Heart left ventricle (tissue), 16 donors: ENCODE results near the gene OCIAD1. TPM values are rescaled to one million over a fixed set of nuclear protein-coding genes. Genes with fewer than 3 reads are reported as not detected.
"Not testable (repeated sequence)": the region's sequence is repeated elsewhere in the genome, so short reads cannot be mapped to it uniquely, and the experiment has no call there.

ENCODE experiments used
- ATAC-seq, 4 donors: fragments of 200-7000 bp; cut with Tn5 transposase; one replicate each; pipeline ENCODE4 v1.9.1; 2020 to 2022; ENCODE audit warnings: moderate library complexity in 4 of 4, mild to moderate bottlenecking in 3 of 4, moderate number of reproducible peaks in 1 of 4
- DNase-seq, 5 donors: peaks; one replicate each; pipeline ENCODE4 v3.0.0-alpha.2; 2020
- H3K27ac ChIP-seq, 12 donors: fragments of 200-600 bp; sonication (generic) in 4 of 12; one replicate each; pipeline versions ENCODE4 v1.5.0 to v1.8.0; 2016 to 2022; ENCODE audit warnings: mild to moderate bottlenecking in 2 of 12
- H3K27me3 ChIP-seq, 9 donors: fragments of 200-600 bp; sonication (generic) in 2 of 9; one replicate each; pipeline versions ENCODE4 v1.5.1 to v1.8.0; 2016 to 2022; ENCODE audit warnings: mild to moderate bottlenecking in 3 of 9
- H3K36me3 ChIP-seq, 9 donors: fragments of 200-600 bp; sonication (generic) in 2 of 9; one replicate each; pipeline versions ENCODE4 v1.5.0 to v1.8.0; 2018 to 2022; ENCODE audit warnings: mild to moderate bottlenecking in 2 of 9
- H3K4me1 ChIP-seq, 12 donors: fragments of 200-600 bp; sonication (generic) in 4 of 12; one replicate each; pipeline versions ENCODE4 v1.5.0 to v1.8.0; 2016 to 2022; ENCODE audit warnings: mild to moderate bottlenecking in 3 of 12
- H3K4me3 ChIP-seq, 12 donors: fragments of 200-600 bp; sonication (generic) in 4 of 12; one replicate each; pipeline versions ENCODE4 v1.5.0 to v1.8.0; 2017 to 2022; ENCODE audit warnings: mild to moderate bottlenecking in 9 of 12, moderate library complexity in 4 of 12
- H3K9me3 ChIP-seq, 12 donors: fragments of 200-600 bp; sonication (generic) in 4 of 12; one replicate each; pipeline versions ENCODE4 v1.5.0 to v1.8.0; 2016 to 2022; ENCODE audit warnings: mild to moderate bottlenecking in 1 of 12
- POLR2A ChIP-seq, 2 donors: fragments of 450-650 bp; IDR thresholded peaks; one replicate each; pipeline ENCODE4 v1.6.1; 2017; ENCODE audit warnings: antibody characterized with exemption in 2 of 2, mild to moderate bottlenecking in 2 of 2, moderate library complexity in 2 of 2
- WGBS, 4 donors: extraction: QIAGEN DNeasy Blood & Tissue Kit in 2 of 4; methylation state at CpG; one replicate each; pipeline versions ENCODE4 v1.1.5 to v1.1.7; 2013 to 2018; 5-methylcytosine and 5-hydroxymethylcytosine counted together
- intact Hi-C, 10 donors: fragments of 100-400 bp; cut with DNase I; formaldehyde crosslinking; loops; one replicate each; pipeline versions ENCODE4 v1.11.1 to v1.14.2; 2022
- polyA plus RNA-seq, 2 donors: library from polyadenylated mRNA; stranded (reverse); fragments of 200-250 nt; gene quantifications; one replicate each; pipeline ENCODE4 v1.2.3, GENCODE V29; 2013
- total RNA-seq, 9 donors: library from RNA; depleted of rRNA in 2 of 9; stranded (reverse); fragments of >200 nt in 2 of 9; fragmentation: NEBNext Ultra II Directional in 3 of 9; extraction: Animal tissue kit (Norgen Biotek cat#: 25700) in 3 of 9; gene quantifications; one replicate each; pipeline versions ENCODE4 v1.1.0 to v1.2.4, GENCODE V29; 2016 to 2023
- TF ChIP-seq, protein P1 (sequence below), 12 donors: fragments of 200-600 bp; sonication (generic) in 4 of 12; IDR thresholded peaks; one replicate each; pipeline versions ENCODE4 v1.5.0 to v1.8.0; 2018 to 2022; ENCODE audit warnings: antibody characterized with exemption in 12 of 12, mild to moderate bottlenecking in 5 of 12
- donor health status: ischemic (EF 13 %, LVEDD 7.1; RV severe dilation, severe dysfunction).
- donor health status: healthy with polysubstance abuse.
- donor health status: DM: no; HTN: yes; CAD: no.
- donor health status: DM: no; HTN: no; CAD: no.
- donor health status: ischemic (EF 25% LVEDD 6.9; RV normal size, moderate dysfunction).
- donor health status: ischemic (EF 25% LVEDD 5.7; RV mildly dilated, moderate dysfunction).
- donor health status: healthy.
- donor health status: DM: yes; HTN: yes; CAD: no.
- donor health status: ischemic (EF 35%, LVEDD 5.7; RV mildly dilated, moderate dysfunction).
- donor health status: nonischemic (EF 11% LVEDD 7.7; RV severe dilation, severe dysfunction).
- donor health status: DM: yes; HTN: yes; CAD: no.
- donor health status: PGD.
- donor health status: ischemic (EF 29% LVEDD 5.4; RV normal size, mild dysfunction).
- donor health status: nonischemic (EF 23%, LVEDD 6.1; RV moderate dilation, normal function).

Gene OCIAD1
- total and polyA plus RNA-seq, 11 donors: 102 to 175 (median 133) TPM

DNA sequence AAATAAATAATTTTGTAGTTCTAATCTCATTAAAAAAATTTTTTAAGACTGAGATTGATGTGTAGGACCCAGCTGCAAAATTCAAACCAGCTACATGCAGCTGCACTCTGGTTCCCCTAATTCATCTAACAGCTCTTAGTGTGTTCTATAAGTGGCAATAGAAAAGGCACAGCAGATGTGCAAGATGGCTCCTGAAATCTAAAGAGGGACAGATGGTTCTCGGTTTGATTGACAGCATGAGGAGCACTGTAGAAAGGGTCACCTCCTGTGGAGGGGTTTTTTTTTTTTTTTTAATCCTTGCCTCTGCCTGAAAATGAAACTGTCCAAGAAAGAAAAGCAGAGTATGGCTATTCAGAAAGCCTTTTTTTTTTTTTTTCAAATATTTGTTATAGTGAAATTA lies 16.9 kb upstream of the OCIAD1 start:
- 69 to 79% (median 71%) methylated on average over 1 of the region's 1 CpG for WGBS, 4 donors
- DNase-seq (no peak), ATAC-seq (no peak)
- intact Hi-C loops: no loop called here
- Histone ChIP-seq H3K9me3 (no peaks in the 10 kb centered on the region), H3K36me3 (no peaks in the 10 kb centered on the region), H3K4me1 (no peaks in the 10 kb centered on the region), H3K27ac (no peak overlapping the region), H3K4me3 (no peak overlapping the region), H3K27me3 (peaks cover 0 to 10% (median 0%) of the 10 kb centered on the region in 9 donors)
- TF ChIP-seq POLR2A (IDR thresholded peaks at IDR 0.05): no peak
- TF ChIP-seq, protein P1, sequence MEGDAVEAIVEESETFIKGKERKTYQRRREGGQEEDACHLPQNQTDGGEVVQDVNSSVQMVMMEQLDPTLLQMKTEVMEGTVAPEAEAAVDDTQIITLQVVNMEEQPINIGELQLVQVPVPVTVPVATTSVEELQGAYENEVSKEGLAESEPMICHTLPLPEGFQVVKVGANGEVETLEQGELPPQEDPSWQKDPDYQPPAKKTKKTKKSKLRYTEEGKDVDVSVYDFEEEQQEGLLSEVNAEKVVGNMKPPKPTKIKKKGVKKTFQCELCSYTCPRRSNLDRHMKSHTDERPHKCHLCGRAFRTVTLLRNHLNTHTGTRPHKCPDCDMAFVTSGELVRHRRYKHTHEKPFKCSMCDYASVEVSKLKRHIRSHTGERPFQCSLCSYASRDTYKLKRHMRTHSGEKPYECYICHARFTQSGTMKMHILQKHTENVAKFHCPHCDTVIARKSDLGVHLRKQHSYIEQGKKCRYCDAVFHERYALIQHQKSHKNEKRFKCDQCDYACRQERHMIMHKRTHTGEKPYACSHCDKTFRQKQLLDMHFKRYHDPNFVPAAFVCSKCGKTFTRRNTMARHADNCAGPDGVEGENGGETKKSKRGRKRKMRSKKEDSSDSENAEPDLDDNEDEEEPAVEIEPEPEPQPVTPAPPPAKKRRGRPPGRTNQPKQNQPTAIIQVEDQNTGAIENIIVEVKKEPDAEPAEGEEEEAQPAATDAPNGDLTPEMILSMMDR (IDR thresholded peaks at IDR 0.05): no peak

GRCh38 chr4:48815483-48815882 lies 15.4 kb upstream of the OCIAD1 start:
- Histone ChIP-seq H3K4me1 (no peaks in the 10 kb centered on the region), H3K27me3 (peaks cover 0 to 10% (median 0%) of the 10 kb centered on the region in 9 donors), H3K36me3 (no peaks in the 10 kb centered on the region), H3K9me3 (peaks cover 0 to 2% (median 0%) of the 10 kb centered on the region in 12 donors), H3K4me3 (no peak overlapping the region), H3K27ac (no peak overlapping the region)
- TF ChIP-seq, protein P1 (IDR thresholded peaks at IDR 0.05): no peak
- no peak for TF ChIP-seq POLR2A (IDR thresholded peaks at IDR 0.05)
- DNase-seq: no peak
- no peak for ATAC-seq
- WGBS, 4 donors: 42 to 54% (median 49%) methylated on average over 2 of the region's 2 CpGs
- intact Hi-C loops: no loop called here

DNA sequence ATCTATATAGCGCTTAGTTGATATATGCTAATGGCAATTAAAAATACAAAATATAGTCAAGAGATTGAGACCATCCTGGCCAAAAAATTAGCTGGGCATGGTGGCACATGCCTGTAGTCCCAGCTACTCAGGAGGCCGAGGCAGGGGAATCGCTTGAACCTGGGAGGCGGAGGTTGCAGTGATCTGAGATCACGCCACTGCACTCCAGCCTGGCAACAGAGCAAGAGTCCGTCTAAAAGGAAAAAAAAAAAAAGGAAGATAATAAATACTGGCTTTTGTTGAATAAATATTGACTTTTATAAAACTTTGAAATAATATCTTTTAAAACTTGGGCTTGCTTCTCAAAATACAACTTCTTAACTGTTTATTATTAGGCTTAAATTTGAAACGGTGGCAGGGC lies 14.6 kb upstream of the OCIAD1 start:
- H3K4me1 ChIP-seq, H3K9me3 ChIP-seq, H3K27ac ChIP-seq, intact Hi-C loops, H3K36me3 ChIP-seq, H3K27me3 ChIP-seq, DNase-seq, ATAC-seq, H3K4me3 ChIP-seq: not testable (repeated sequence)
- WGBS, 4 donors: 91 to 95% (median 93%) methylated on average over 7 of the region's 7 CpGs

DNA sequence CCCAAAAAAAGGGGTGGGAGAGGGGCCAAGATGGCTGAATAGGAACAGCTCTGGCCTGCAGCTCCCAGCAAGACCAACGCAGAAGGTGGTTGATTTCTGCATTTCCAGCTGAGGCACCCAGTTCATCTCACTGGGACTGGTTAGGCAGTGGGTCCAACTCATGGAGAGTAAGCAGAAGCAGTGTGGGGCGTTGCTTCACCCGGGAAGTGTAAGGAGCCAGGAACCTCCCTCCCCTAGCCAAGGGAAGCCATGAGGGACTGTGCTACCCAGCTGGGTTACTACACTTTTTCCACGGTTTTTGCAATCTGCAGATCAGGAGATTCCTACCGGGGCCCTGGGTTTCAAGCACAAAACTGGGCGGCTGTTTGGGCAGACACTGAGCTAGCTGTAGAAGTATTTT lies 13.9 kb upstream of the OCIAD1 start:
- TF ChIP-seq, protein P1 (IDR thresholded peaks at IDR 0.05): no peak
- no peak for TF ChIP-seq POLR2A (IDR thresholded peaks at IDR 0.05)
- peaks cover 0 to 6% (median 0%) of the 10 kb centered on the region in 12 donors for H3K9me3 ChIP-seq
- 88 to 93% (median 90%) methylated on average over 6 of the region's 6 CpGs for WGBS, 4 donors
- H3K27ac ChIP-seq: no peak overlapping the region
- no peak for DNase-seq
- no peaks in the 10 kb centered on the region for H3K4me1 ChIP-seq
- ATAC-seq: no peak
- H3K27me3 ChIP-seq: peaks cover 0 to 10% (median 0%) of the 10 kb centered on the region in 9 donors
- no peaks in the 10 kb centered on the region for H3K36me3 ChIP-seq
- intact Hi-C loops: no loop called here
- H3K4me3 ChIP-seq: no peak overlapping the region

GRCh38 chr4:48821431-48821830 lies 9.5 kb upstream of the OCIAD1 start:
- DNase-seq, H3K9me3 ChIP-seq, ATAC-seq, H3K36me3 ChIP-seq, H3K27me3 ChIP-seq, H3K4me3 ChIP-seq, intact Hi-C loops, H3K4me1 ChIP-seq, H3K27ac ChIP-seq: not testable (repeated sequence)
- WGBS, 4 donors: 53 to 66% (median 59%) methylated on average over 2 of the region's 2 CpGs
